ENCODE measurements around the gene ARL1.
"Not testable (repeated sequence)": the region's sequence is repeated elsewhere in the genome, so short reads cannot be mapped to it uniquely, and the experiment has no call there.

DNA sequence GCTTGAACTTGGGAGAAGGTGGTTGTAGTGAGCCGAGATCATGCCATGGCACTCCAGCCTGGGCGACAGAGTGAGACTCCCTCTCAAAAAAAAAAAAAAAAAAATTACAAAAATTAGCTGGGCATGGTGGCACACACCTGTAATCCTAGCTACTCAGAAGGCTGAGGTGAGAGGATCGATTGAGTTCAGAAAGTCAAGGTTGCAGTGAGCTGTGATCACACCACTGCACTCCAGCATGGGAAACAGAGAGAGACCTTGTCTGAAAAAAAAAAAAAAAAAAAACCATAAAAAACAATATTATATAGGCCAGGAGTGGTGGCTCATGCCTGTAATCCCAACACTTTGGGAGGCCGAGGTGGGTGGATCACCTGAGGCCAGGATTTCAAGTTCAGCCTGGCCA is 14.5 kb upstream of the ARL1 start:
- not testable (repeated sequence) for TF ChIP-seq POLR2A (IDR thresholded peaks at IDR 0.05; ENCODE audit: low read depth, low read length); POLR2AphosphoS5 (IDR thresholded peaks at IDR 0.05; ENCODE audit: low read depth, low read length); TAF1 (IDR thresholded peaks at IDR 0.05; ENCODE audit: borderline replicate concordance, low read depth, low read length)
